Gastroesophageal sphincter (tissue), 4 donors: ENCODE data around the gene TECTA. TPM values are rescaled to one million over a fixed set of nuclear protein-coding genes. Genes with fewer than 3 reads are reported as not detected.
"Not testable (repeated sequence)": the region's sequence is repeated elsewhere in the genome, so short reads cannot be mapped to it uniquely, and the experiment has no call there.

Source experiments
- ATAC-seq: fragments of 150-250 bp; one replicate; pipeline ENCODE4 v1.9.1; 2016; ENCODE audit warnings: mild to moderate bottlenecking, moderate library complexity
- H3K27ac ChIP-seq, 4 donors: fragments of 200-600 bp; sonication (generic) in 3 of 4; 1 replicate in 3 of 4; 2 replicates in 1 of 4; pipeline ENCODE4 v1.5.1; 2016 to 2019
- H3K27me3 ChIP-seq: fragments of 200-600 bp; sonication (generic); one replicate; pipeline ENCODE4 v1.5.1; 2019
- H3K36me3 ChIP-seq, 2 donors: fragments of 200-600 bp; sonication (generic); one replicate each; pipeline ENCODE4 v1.5.1; 2019; ENCODE audit warnings: control low read depth in 1 of 2
- H3K4me1 ChIP-seq, 3 donors: fragments of 200-600 bp; sonication (generic); 1 replicate in 2 of 3; 2 replicates in 1 of 3; pipeline ENCODE4 v1.5.1; 2016 to 2019; ENCODE audit warnings: control low read depth in 2 of 3
- H3K4me3 ChIP-seq, 2 donors: fragments of 200-600 bp; sonication (generic); one replicate each; pipeline ENCODE4 v1.5.1; 2019; ENCODE audit warnings: mild to moderate bottlenecking in 1 of 2, moderate library complexity in 1 of 2
- H3K9me3 ChIP-seq, 3 donors: fragments of 200-600 bp; sonication (generic); one replicate each; pipeline ENCODE4 v1.5.1; 2017 to 2019; ENCODE audit warnings: control low read depth in 2 of 3
- EP300 ChIP-seq: sonication (generic); formaldehyde crosslinking; IDR thresholded peaks from one replicate; pipeline ENCODE4 v1.6.1; 2017; ENCODE audit warnings: antibody characterized with exemption, mild to moderate bottlenecking
- POLR2A ChIP-seq, 2 donors: fragments of 450-650 bp; IDR thresholded peaks; one replicate each; pipeline ENCODE4 v1.6.1; 2017; ENCODE audit warnings: antibody characterized with exemption in 2 of 2, mild to moderate bottlenecking in 2 of 2, moderate library complexity in 1 of 2
- POLR2AphosphoS5 ChIP-seq: sonication (generic); formaldehyde crosslinking; IDR thresholded peaks from one replicate; pipeline ENCODE4 v1.6.1; 2017; ENCODE audit warnings: antibody characterized with exemption
- WGBS, 2 donors: methylation state at CpG; one replicate each; pipeline ENCODE4 v1.1.5; 2018; ENCODE audit warnings: low coverage in 1 of 2; 5-methylcytosine and 5-hydroxymethylcytosine counted together
- total RNA-seq, 4 donors: library from RNA; depleted of rRNA; stranded (reverse); fragments of >200 nt; gene quantifications; one replicate each; pipeline ENCODE4 v1.1.0, GENCODE V29; 2016
- TF ChIP-seq, protein P1 (sequence below), 4 experiments: fragments of 200-600 bp in 2 of 4; fragments of 450-650 bp in 2 of 4; sonication (generic) in 1 of 4; IDR thresholded peaks; one replicate each; pipeline ENCODE4 v1.5.1; 2017 to 2019; ENCODE audit warnings: antibody characterized with exemption in 4 of 4, mild to moderate bottlenecking in 2 of 4, moderate library complexity in 2 of 4

TECTA gene
- total RNA-seq, 4 donors from 2014 or later, result 0.35 to 1.3 (median 0.78) TPM; not detected in 1

DNA sequence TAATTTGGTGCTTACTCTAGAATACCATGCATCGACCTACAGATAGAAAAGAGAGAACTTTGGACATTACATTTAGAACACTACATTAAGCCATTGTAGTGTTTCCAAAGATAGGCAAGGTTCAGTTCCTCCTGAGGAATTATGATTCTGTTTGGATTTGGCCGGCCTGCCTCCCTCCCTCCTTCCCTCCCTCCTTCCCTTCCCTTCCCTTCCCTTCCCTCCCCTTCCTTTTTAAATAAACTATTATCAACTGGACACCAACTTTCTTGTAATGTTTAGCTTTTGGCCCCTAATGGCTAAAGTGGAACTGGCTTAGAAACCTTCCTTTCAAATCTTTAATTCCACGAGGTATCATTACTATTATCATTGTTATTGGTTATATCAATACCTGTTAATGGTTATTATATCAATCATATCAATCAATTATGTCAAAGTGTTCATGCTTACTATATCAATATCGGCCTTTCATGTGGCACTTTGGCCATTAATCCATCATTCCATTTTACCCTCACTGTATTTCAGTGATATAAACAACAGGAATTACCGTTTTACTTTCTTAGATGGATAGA, 60.4 kb downstream of the TECTA start:
- no peak for ATAC-seq
- peaks cover 0 to 6% of the 10 kb centered on the region in 2 donors for H3K36me3 ChIP-seq
- H3K27me3 ChIP-seq, result no peaks in the 10 kb centered on the region
- no peak overlapping the region for H3K4me3 ChIP-seq
- H3K4me1 ChIP-seq, result no peaks in the 10 kb centered on the region
- WGBS, 2 donors, result 60 to 88% methylated on average over 3 to 5 of the region's 5 CpGs
- H3K9me3 ChIP-seq, result no peaks in the 10 kb centered on the region
- TF ChIP-seq POLR2AphosphoS5, result no peak
- TF ChIP-seq POLR2A (IDR thresholded peaks at IDR 0.05), result no peak
- TF ChIP-seq EP300, result no peak
- TF ChIP-seq, protein P1, sequence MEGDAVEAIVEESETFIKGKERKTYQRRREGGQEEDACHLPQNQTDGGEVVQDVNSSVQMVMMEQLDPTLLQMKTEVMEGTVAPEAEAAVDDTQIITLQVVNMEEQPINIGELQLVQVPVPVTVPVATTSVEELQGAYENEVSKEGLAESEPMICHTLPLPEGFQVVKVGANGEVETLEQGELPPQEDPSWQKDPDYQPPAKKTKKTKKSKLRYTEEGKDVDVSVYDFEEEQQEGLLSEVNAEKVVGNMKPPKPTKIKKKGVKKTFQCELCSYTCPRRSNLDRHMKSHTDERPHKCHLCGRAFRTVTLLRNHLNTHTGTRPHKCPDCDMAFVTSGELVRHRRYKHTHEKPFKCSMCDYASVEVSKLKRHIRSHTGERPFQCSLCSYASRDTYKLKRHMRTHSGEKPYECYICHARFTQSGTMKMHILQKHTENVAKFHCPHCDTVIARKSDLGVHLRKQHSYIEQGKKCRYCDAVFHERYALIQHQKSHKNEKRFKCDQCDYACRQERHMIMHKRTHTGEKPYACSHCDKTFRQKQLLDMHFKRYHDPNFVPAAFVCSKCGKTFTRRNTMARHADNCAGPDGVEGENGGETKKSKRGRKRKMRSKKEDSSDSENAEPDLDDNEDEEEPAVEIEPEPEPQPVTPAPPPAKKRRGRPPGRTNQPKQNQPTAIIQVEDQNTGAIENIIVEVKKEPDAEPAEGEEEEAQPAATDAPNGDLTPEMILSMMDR (IDR thresholded peaks at IDR 0.05), result no peak
- no peak overlapping the region for H3K27ac ChIP-seq

DNA sequence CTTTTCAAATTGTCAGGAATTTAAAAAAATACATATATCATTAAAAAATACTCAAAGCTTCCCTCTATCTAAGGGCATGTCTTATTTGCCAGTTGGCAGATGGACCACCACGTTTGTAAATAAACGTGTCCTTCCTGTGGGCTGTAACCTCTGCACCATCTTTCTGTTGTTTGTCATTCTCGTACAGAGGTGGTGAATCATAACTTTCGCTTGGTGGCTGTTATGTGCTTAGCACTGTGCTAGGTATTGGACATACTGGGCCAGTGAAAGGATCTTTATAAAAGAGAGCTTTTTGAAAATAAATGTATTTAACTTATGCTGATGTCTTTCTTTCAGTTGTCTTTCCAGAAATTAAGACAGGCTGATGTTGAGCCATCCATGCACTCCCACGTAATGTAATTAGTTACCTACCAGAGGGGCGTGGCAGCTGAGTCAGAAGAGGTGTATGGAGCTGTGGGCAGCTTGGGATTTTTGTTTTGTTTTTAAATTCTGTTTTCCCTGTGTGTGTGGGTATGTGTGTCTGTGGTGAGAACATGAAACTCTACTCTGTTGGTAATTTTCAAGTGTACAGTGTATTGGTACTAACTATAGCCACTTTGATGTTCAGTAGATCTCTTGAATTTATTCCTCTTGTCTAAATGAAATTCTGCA, 62.7 kb downstream of the TECTA start:
- WGBS, 2 donors, result 68 to 92% methylated on average over 4 to 6 of the region's 6 CpGs

DNA sequence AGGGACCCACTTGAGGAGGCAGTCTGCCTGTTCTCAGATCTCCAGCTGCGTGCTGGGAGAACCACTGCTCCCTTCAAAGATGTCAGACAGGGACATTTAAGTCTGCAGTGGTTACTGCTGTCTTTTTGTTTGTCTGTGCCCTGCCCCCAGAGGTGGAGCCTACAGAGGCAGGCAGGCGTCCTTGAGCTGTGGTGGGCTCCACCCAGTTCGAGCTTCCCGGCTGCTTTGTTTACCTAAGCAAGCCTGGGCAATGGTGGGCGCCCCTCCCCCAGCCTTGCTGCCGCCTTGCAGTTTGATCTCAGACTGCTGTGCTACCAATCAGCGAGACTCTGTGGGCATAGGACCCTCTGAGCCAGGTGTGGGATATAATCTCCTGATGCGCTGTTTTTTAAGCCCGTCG, 76.6 kb downstream of the TECTA start:
- H3K27me3 ChIP-seq, ATAC-seq: not testable (repeated sequence)

More for the DNA sequence above, 62.7 kb downstream of the TECTA start:
- Histone ChIP-seq H3K4me1 (no peaks in the 10 kb centered on the region), H3K27me3 (no peaks in the 10 kb centered on the region), H3K4me3 (no peak overlapping the region), H3K27ac (no peak overlapping the region), H3K36me3 (peaks cover 0 to 6% of the 10 kb centered on the region in 2 donors), H3K9me3 (no peaks in the 10 kb centered on the region)
- no peak for ATAC-seq
- TF ChIP-seq EP300, result no peak
- no peak for TF ChIP-seq POLR2AphosphoS5
- TF ChIP-seq, protein P1 (IDR thresholded peaks at IDR 0.05), result no peak

DNA sequence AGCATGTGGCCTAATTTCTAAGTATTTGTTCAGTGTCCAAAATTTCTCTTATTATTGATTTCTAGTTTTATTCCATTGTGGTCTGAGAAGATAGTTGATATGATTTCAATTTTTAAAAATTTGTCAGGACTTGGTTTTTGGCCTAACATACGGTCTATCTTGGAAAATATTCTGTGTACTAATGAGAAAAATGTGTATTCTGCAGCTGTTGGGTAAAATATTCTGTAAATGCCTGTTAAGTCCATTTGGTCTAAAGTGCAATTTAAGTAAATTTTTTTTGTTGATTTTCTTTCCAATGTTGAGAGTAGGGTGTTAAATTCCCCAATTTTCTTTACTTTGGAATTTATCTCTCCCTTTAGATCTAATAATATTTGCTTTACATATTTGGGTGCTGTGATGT, 78.3 kb downstream of the TECTA start:
- H3K4me3 ChIP-seq, result no peak overlapping the region
- no peak overlapping the region for H3K27ac ChIP-seq
- H3K4me1 ChIP-seq, result no peaks in the 10 kb centered on the region
- H3K36me3 ChIP-seq, result no peaks in the 10 kb centered on the region
- ATAC-seq, result no peak
- peaks cover 0 to 26% (median 0%) of the 10 kb centered on the region in 3 donors for H3K9me3 ChIP-seq
- H3K27me3 ChIP-seq, result no peaks in the 10 kb centered on the region
- TF ChIP-seq, protein P1 (IDR thresholded peaks at IDR 0.05), result no peak
- TF ChIP-seq EP300, result no peak
- TF ChIP-seq POLR2A (IDR thresholded peaks at IDR 0.05), result no peak
- no peak for TF ChIP-seq POLR2AphosphoS5
- WGBS, 2 donors, result 55 to 88% methylated on average over 1 of the region's 1 CpG

More for the DNA sequence above, 76.6 kb downstream of the TECTA start:
- not testable (repeated sequence) for H3K36me3 ChIP-seq, H3K27ac ChIP-seq, H3K4me3 ChIP-seq, H3K4me1 ChIP-seq
- WGBS, 2 donors, result 100% methylated on average over 3 of the region's 10 CpGs; no CpG with 5 or more reads in 1 of the 2 donors
- peaks cover 0 to 26% (median 0%) of the 10 kb centered on the region in 3 donors for H3K9me3 ChIP-seq

DNA sequence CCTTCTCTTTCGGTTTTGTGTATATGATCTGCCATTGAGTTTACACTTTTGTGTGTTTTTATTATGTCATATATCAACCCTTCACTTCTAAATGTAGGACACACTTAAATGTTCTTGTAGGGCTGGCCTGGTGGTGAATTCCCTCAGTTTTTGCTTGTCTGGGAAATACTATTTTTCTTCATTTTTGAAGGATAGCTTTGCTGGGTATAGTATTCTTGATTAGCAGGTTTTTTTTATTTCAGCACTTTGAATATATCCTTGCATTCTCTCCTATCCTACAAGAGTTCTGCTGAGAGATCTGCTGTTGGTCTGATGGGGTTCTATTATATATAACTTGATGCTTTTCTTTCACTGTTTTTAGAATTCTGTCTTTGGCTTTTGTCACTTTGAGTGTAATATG, 79.1 kb downstream of the TECTA start:
- no peak overlapping the region for H3K4me3 ChIP-seq
- H3K4me1 ChIP-seq, result no peaks in the 10 kb centered on the region
- H3K27ac ChIP-seq, result no peak overlapping the region
- H3K36me3 ChIP-seq, result no peaks in the 10 kb centered on the region
- no peak for ATAC-seq
- H3K9me3 ChIP-seq, result peaks cover 0 to 26% (median 0%) of the 10 kb centered on the region in 3 donors
- 33 to 36% methylated on average over 1 of the region's 1 CpG for WGBS, 2 donors
- H3K27me3 ChIP-seq, result no peaks in the 10 kb centered on the region
- TF ChIP-seq POLR2AphosphoS5, result no peak
- TF ChIP-seq EP300, result no peak
- TF ChIP-seq, protein P1 (IDR thresholded peaks at IDR 0.05), result no peak
- TF ChIP-seq POLR2A (IDR thresholded peaks at IDR 0.05), result no peak
